Measurements from ENCODE around the gene FSTL4.

The FSTL4 gene

GRCh38 chr5:133387621-133388020 is 224.7 kb downstream of the FSTL4 start:
- no peak for TF ChIP-seq Cebpa-rat (IDR thresholded peaks at IDR 0.05)
- no peaks in the 10 kb centered on the region for H3K36me3 ChIP-seq
- H3K27me3 ChIP-seq, result no peaks in the 10 kb centered on the region
- peaks cover 19% of the 10 kb centered on the region for H3K4me1 ChIP-seq
- H4K20me1 ChIP-seq, result no peaks in the 10 kb centered on the region
- no peak overlapping the region for H3K27ac ChIP-seq
- no peak overlapping the region for H3K4me3 ChIP-seq
- no peaks in the 10 kb centered on the region for H3K9me3 ChIP-seq
- H3K4me2 ChIP-seq, result no peak overlapping the region
- H3K9ac ChIP-seq, result no peak overlapping the region

GRCh38 chr5:133387091-133387490 is 225.2 kb downstream of the FSTL4 start:
- Histone ChIP-seq H3K9ac (no peak overlapping the region), H3K4me1 (peaks cover 14% of the 10 kb centered on the region), H3K4me2 (no peak overlapping the region), H3K4me3 (no peak overlapping the region), H4K20me1 (no peaks in the 10 kb centered on the region), H3K27ac (no peak overlapping the region), H3K36me3 (no peaks in the 10 kb centered on the region), H3K27me3 (no peaks in the 10 kb centered on the region), H3K9me3 (no peaks in the 10 kb centered on the region)
- no peak for TF ChIP-seq Cebpa-rat (IDR thresholded peaks at IDR 0.05)

- H3K4me1 ChIP-seq, result peaks cover 10% of the 10 kb centered on the region
- no peak overlapping the region for H3K27ac ChIP-seq
- TF ChIP-seq Cebpa-rat (IDR thresholded peaks at IDR 0.05), result no peak
- no peaks in the 10 kb centered on the region for H3K36me3 ChIP-seq
- no peak overlapping the region for H3K4me2 ChIP-seq
- H3K9me3 ChIP-seq, result no peaks in the 10 kb centered on the region
- H3K9ac ChIP-seq, result no peak overlapping the region
- H4K20me1 ChIP-seq, result no peaks in the 10 kb centered on the region
- no peak overlapping the region for H3K4me3 ChIP-seq
- H3K27me3 ChIP-seq, result no peaks in the 10 kb centered on the region
These were observed 225.7 kb downstream of the FSTL4 start for GRCh38 chr5:133386662-133387061.

- Histone ChIP-seq H3K27ac (no peak overlapping the region), H3K27me3 (no peaks in the 10 kb centered on the region), H3K9ac (no peak overlapping the region)
These were observed 227.0 kb downstream of the FSTL4 start for GRCh38 chr5:133385346-133385745.

GRCh38 chr5:133384903-133385302 is 227.4 kb downstream of the FSTL4 start:
- H3K4me3 ChIP-seq, result no peak overlapping the region
- H3K4me2 ChIP-seq, result no peak overlapping the region
- TF ChIP-seq Cebpa-rat (IDR thresholded peaks at IDR 0.05), result no peak
- H3K27me3 ChIP-seq, result no peaks in the 10 kb centered on the region
- no peak overlapping the region for H3K9ac ChIP-seq
- H3K9me3 ChIP-seq, result no peaks in the 10 kb centered on the region
- no peaks in the 10 kb centered on the region for H3K36me3 ChIP-seq
- no peak overlapping the region for H3K27ac ChIP-seq
- no peaks in the 10 kb centered on the region for H3K4me1 ChIP-seq
- no peaks in the 10 kb centered on the region for H4K20me1 ChIP-seq

More at GRCh38 chr5:133385346-133385745, 227.0 kb downstream of the FSTL4 start:
- Histone ChIP-seq H3K4me3 (no peak overlapping the region), H3K4me1 (no peaks in the 10 kb centered on the region), H3K9me3 (no peaks in the 10 kb centered on the region), H3K4me2 (no peak overlapping the region), H4K20me1 (no peaks in the 10 kb centered on the region), H3K36me3 (no peaks in the 10 kb centered on the region)
- TF ChIP-seq Cebpa-rat (IDR thresholded peaks at IDR 0.05), result no peak

GRCh38 chr5:133384120-133384855 is 228.1 kb downstream of the FSTL4 start:
- H3K27ac ChIP-seq, result no peak overlapping the region
- no peaks in the 10 kb centered on the region for H3K27me3 ChIP-seq
- no peak overlapping the region for H3K9ac ChIP-seq
- no peaks in the 10 kb centered on the region for H4K20me1 ChIP-seq
- H3K4me2 ChIP-seq, result no peak overlapping the region
- H3K9me3 ChIP-seq, result no peaks in the 10 kb centered on the region
- no peak overlapping the region for H3K4me3 ChIP-seq
- no peak for TF ChIP-seq Cebpa-rat (IDR thresholded peaks at IDR 0.05)
- no peaks in the 10 kb centered on the region for H3K36me3 ChIP-seq
- H3K4me1 ChIP-seq, result no peaks in the 10 kb centered on the region

- H3K27ac ChIP-seq, result no peak overlapping the region
- no peak overlapping the region for H3K9ac ChIP-seq
These were observed 228.8 kb downstream of the FSTL4 start for GRCh38 chr5:133383580-133383939.

DNA sequence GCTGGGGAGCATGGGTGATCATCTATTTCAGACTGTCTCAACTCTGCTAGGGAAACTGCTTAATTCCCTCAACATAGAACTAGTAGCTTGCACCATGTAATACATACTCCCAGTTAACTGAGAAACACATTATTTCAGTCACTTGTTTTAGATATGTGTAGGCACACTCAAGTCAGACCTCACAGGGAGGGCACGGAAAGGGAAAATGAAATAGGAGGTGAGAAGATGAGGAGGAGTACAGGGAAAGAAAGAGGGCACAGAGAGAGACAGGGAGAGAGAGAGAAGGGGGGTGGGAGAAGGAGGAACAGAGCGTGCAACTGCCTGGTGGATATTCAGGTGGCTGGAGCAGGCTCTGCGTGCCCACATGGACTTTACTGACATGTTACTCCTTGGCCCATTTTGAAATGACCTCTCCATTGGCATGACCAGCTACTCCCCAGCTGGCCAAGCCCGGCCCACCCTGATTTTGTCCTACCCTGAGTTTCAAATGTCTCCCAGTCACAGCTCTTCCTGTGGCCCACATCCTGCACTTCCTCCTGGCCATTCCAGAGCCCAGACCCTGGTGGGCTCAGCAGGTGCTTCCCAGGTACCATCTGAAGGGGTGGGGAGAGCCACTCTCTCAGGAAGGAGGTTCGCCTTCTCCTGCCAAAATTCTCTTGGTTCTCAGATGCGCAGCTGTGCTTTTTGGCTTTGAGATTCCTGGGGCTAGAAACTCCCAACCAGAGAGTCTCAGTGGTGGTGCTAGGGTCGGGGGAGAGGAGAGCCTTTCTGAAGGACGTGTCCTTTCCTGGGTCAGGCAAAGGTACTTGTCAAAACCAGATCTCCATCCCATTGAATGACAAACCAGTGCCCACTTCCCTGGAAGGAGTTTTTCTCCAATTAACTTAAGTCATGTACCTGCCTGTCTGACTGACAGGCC is 229.4 kb downstream of the FSTL4 start:
- no peaks in the 10 kb centered on the region for H3K4me1 ChIP-seq
- H3K9me3 ChIP-seq, result peaks cover 1% of the 10 kb centered on the region; the same call in 1 of the 2 replicates
- no peak for TF ChIP-seq Cebpa-rat (IDR thresholded peaks at IDR 0.05)
- H3K4me2 ChIP-seq, result no peak overlapping the region
- H3K27me3 ChIP-seq, result no peaks in the 10 kb centered on the region
- H3K9ac ChIP-seq, result no peak overlapping the region
- no peak overlapping the region for H3K4me3 ChIP-seq
- H3K27ac ChIP-seq, result no peak overlapping the region
- no peaks in the 10 kb centered on the region for H4K20me1 ChIP-seq
- no peaks in the 10 kb centered on the region for H3K36me3 ChIP-seq

More at GRCh38 chr5:133383580-133383939, 228.8 kb downstream of the FSTL4 start:
- Histone ChIP-seq H3K36me3 (no peaks in the 10 kb centered on the region), H3K4me3 (no peak overlapping the region), H4K20me1 (no peaks in the 10 kb centered on the region), H3K4me2 (no peak overlapping the region), H3K27me3 (no peaks in the 10 kb centered on the region), H3K4me1 (no peaks in the 10 kb centered on the region), H3K9me3 (no peaks in the 10 kb centered on the region)
- no peak for TF ChIP-seq Cebpa-rat (IDR thresholded peaks at IDR 0.05)

- H3K4me1 ChIP-seq, result no peaks in the 10 kb centered on the region
- no peak overlapping the region for H3K27ac ChIP-seq
- H3K9ac ChIP-seq, result no peak overlapping the region
- peaks cover 13% of the 10 kb centered on the region for H3K9me3 ChIP-seq
- no peak overlapping the region for H3K4me2 ChIP-seq
- TF ChIP-seq Cebpa-rat (IDR thresholded peaks at IDR 0.05), result no peak
- no peaks in the 10 kb centered on the region for H3K36me3 ChIP-seq
- no peaks in the 10 kb centered on the region for H4K20me1 ChIP-seq
- H3K4me3 ChIP-seq, result no peak overlapping the region
- H3K27me3 ChIP-seq, result no peaks in the 10 kb centered on the region
These were observed 230.6 kb downstream of the FSTL4 start for GRCh38 chr5:133381571-133382365.
